GM12878 (cell line): Measurements from ENCODE around the gene CLDN17. TPM values are rescaled to one million over a fixed set of nuclear protein-coding genes. Genes with fewer than 3 reads are reported as not detected.

ENCODE experiments used
- ATAC-seq: fragments of 200-7000 bp; cut with Tn5 transposase; 3 replicates; pipeline ENCODE4 v1.9.1; 2020; ENCODE audit warnings: mild to moderate bottlenecking, moderate library complexity
- BruUV-seq: library from RNA; stranded (reverse); fragments of 400-500 nt; replicated peaks from 2 replicates; lab custom pipeline; 2021; lab: Mats Ljungman, UMichigan
- CTCF ChIA-PET: fragments of 300-600 bp; sonication (Branson Sonifier 250); formaldehyde crosslinking; extraction: SDS; loops from one replicate; lab custom pipeline; 2021; ENCODE audit warnings: inconsistent platforms; lab: Yijun Ruan, JAX
- POLR2A ChIA-PET: fragments of 350-600 bp; formaldehyde crosslinking; extraction: SDS; loops from one replicate; lab custom pipeline; 2021; ENCODE audit warnings: inconsistent platforms; lab: Charles Lee
- RAD21 ChIA-PET: fragments of 300-600 bp; sonication (Branson Sonifier 250); formaldehyde crosslinking; loops from one replicate; lab custom pipeline; 2023; ENCODE audit warnings: antibody characterized with exemption; ENCODE audit not compliant: unreplicated experiment; lab: Charles Lee
- SMC1A ChIA-PET: fragments of 300-600 bp; sonication (Branson Sonifier 250); formaldehyde crosslinking; loops from one replicate; lab custom pipeline; 2023; ENCODE audit not compliant: unreplicated experiment, uncharacterized antibody; lab: Charles Lee
- DNase-seq: peaks from one replicate; pipeline ENCODE4 v3.0.0-alpha.2; 2011; ENCODE audit warnings: low read depth, low spot score
- FAIRE-seq: peaks from 3 replicates; lab custom pipeline; 2011; peaks lifted over from hg19 to GRCh38; lab: Jason Lieb, UNC
- H2AFZ ChIP-seq: 2 replicates; pipeline ENCODE4 v1.6.0; 2011; ENCODE audit warnings: low read depth, low read length, control low read depth; ENCODE audit not compliant: control insufficient read depth
- H3K27ac ChIP-seq: 2 replicates; pipeline ENCODE4 v1.5.1; 2011; ENCODE audit warnings: control low read depth; ENCODE audit not compliant: control insufficient read depth, insufficient read depth
- H3K27me3 ChIP-seq, 2 experiments: replicated peaks in 1 of 2; 2 replicates each; pipeline versions ENCODE4 v1.6.0 to v1.6.1; 2011; ENCODE audit warnings: low read length in 1 of 2; ENCODE audit not compliant: control insufficient read depth in 2 of 2, insufficient read depth in 2 of 2
- H3K36me3 ChIP-seq, 2 experiments: 2 replicates each; pipeline ENCODE4 v1.5.1; 2011; ENCODE audit warnings: low read length in 1 of 2; ENCODE audit not compliant: control insufficient read depth in 2 of 2, insufficient read depth in 2 of 2
- H3K4me1 ChIP-seq: 2 replicates; pipeline ENCODE4 v1.6.1; 2011; ENCODE audit warnings: mild to moderate bottlenecking, low read length, moderate library complexity, mixed read lengths; ENCODE audit not compliant: control insufficient read depth, insufficient read depth
- H3K4me2 ChIP-seq: 2 replicates; pipeline ENCODE4 v1.6.0; 2011; ENCODE audit warnings: control low read depth; ENCODE audit not compliant: control insufficient read depth, insufficient read depth
- H3K4me3 ChIP-seq: fragments of 200-600 bp; sonication (generic); 2 replicates; pipeline ENCODE4 v1.5.1; 2016
- H3K79me2 ChIP-seq: 2 replicates; pipeline ENCODE4 v1.6.0; 2011; ENCODE audit warnings: low read length; ENCODE audit not compliant: control insufficient read depth, insufficient read depth
- H3K9ac ChIP-seq: 2 replicates; pipeline ENCODE4 v1.8.0; 2011; ENCODE audit warnings: low read length, control low read depth, mixed read lengths; ENCODE audit not compliant: control insufficient read depth, insufficient read depth
- H3K9me3 ChIP-seq: replicated peaks from 3 replicates; pipeline ENCODE4 v1.5.1; 2011; ENCODE audit warnings: mild to moderate bottlenecking, low read length; ENCODE audit not compliant: control insufficient read depth, insufficient read depth
- H4K20me1 ChIP-seq: 2 replicates; pipeline ENCODE4 v1.6.0; 2011; ENCODE audit not compliant: control insufficient read depth, insufficient read depth
- CHD2 ChIP-seq: IDR thresholded peaks from 2 replicates; pipeline ENCODE4 v1.6.1; 2011; ENCODE audit warnings: low read depth, low read length, improper control_type of control experiment, borderline replicate concordance
- CREB1 ChIP-seq: IDR thresholded peaks from 2 replicates; pipeline ENCODE4 v1.6.1; 2012; ENCODE audit warnings: low read depth, mild to moderate bottlenecking, inconsistent platforms
- ESRRA ChIP-seq: IDR thresholded peaks from 2 replicates; pipeline ENCODE4 v1.6.1; 2012; ENCODE audit warnings: mild to moderate bottlenecking, low read length, improper control_type of control experiment
- GABPA ChIP-seq: IDR thresholded peaks from 2 replicates; pipeline ENCODE4 v1.6.1; 2014; ENCODE audit warnings: antibody characterized with exemption, low read depth, mild to moderate bottlenecking, inconsistent platforms
- MYC ChIP-seq: IDR thresholded peaks from 2 replicates; pipeline ENCODE4 v1.6.1; 2011; ENCODE audit warnings: mild to moderate bottlenecking, low read length, moderate library complexity, inconsistent platforms; ENCODE audit not compliant: insufficient read depth, insufficient replicate concordance, insufficient read length, severe bottlenecking
- NR2C1 ChIP-seq: fragments of 450-650 bp; IDR thresholded peaks from 2 replicates; pipeline ENCODE4 v1.6.1; 2017; ENCODE audit warnings: antibody characterized with exemption, mild to moderate bottlenecking, moderate library complexity
- SIN3A ChIP-seq: IDR thresholded peaks from 2 replicates; pipeline ENCODE4 v1.6.1; 2012; ENCODE audit warnings: low read depth, low read length, improper control_type of control experiment
- SMAD1 ChIP-seq: fragments of 450-650 bp; IDR thresholded peaks from 2 replicates; pipeline ENCODE4 v1.6.1; 2018; ENCODE audit warnings: mild to moderate bottlenecking, low read depth; ENCODE audit not compliant: partially characterized antibody
- SREBF2 ChIP-seq: IDR thresholded peaks from 2 replicates; pipeline ENCODE4 v1.6.1; 2012; ENCODE audit warnings: mild to moderate bottlenecking, low read length
- SRF ChIP-seq, 2 experiments: IDR thresholded peaks; 2 replicates each; pipeline ENCODE4 v1.6.1; 2011; ENCODE audit warnings: low read depth in 2 of 2, low read length in 2 of 2, mild to moderate bottlenecking in 1 of 2, moderate library complexity in 1 of 2
- SUPT20H ChIP-seq: IDR thresholded peaks from 2 replicates; pipeline ENCODE4 v1.6.1; 2011; ENCODE audit warnings: low read depth, mild to moderate bottlenecking, low read length, moderate library complexity, borderline replicate concordance; ENCODE audit not compliant: control insufficient read depth
- TCF12 ChIP-seq: IDR thresholded peaks from 2 replicates; pipeline ENCODE4 v1.6.1; 2011; ENCODE audit warnings: low read depth, mild to moderate bottlenecking, low read length
- ZNF274 ChIP-seq: IDR thresholded peaks from one replicate; pipeline ENCODE4 v1.8.0; 2011; ENCODE audit not compliant: insufficient read length, insufficient read depth
- WGBS: methylation state at CpG from one replicate; pipeline ENCODE4 v1.1.6; 2016; ENCODE audit warnings: low lambda C conversion rate; ENCODE audit not compliant: insufficient replicate concordance, insufficient coverage; ENCODE audit errors: missing lambda C conversion rate; 5-methylcytosine and 5-hydroxymethylcytosine counted together
- in situ Hi-C: fragments of 300-500 bp; cut with MboI; formaldehyde crosslinking; loops from 9 replicates; pipeline ENCODE4 v1.14.3; 2018; ENCODE audit warnings: mixed read lengths
- intact Hi-C: fragments of 100-400 bp; cut with micrococcal nuclease; formaldehyde crosslinking; loops from one replicate; pipeline ENCODE4 v1.14.2; 2022; ENCODE audit not compliant: unreplicated experiment
- polyA plus RNA-seq, 11 experiments: library from polyadenylated mRNA; depleted of rRNA in 4 of 11; unstranded in 6 of 11; stranded (reverse) in 5 of 11; fragments of >200 nt; fragmentation: Nextera tagmentation in 4 of 11; fragmentation: Illumina TruSeq in 1 of 11; extraction: Ambion mirVana in 4 of 11; extraction: Trizol in 1 of 11; gene quantifications; 1 replicate in 1 of 11; 2 replicates in 10 of 11; pipeline versions ENCODE4 v1.2.1 to v1.2.3, GENCODE V29; 2011 to 2016; ENCODE audit warnings: inconsistent platforms in 2 of 11, missing spikeins in 2 of 11, low read depth in 1 of 11
- total RNA-seq, 4 experiments: library from RNA; depleted of rRNA in 3 of 4; stranded (reverse); fragments of >200 nt in 3 of 4; fragmentation: Illumina TruSeq in 1 of 4; extraction: Trizol in 1 of 4; gene quantifications; 2 replicates each; pipeline versions ENCODE4 v1.2.1 to v1.2.3, GENCODE V29; 2013 to 2021
- TF ChIP-seq, protein P1 (sequence below): fragments of 450-650 bp; IDR thresholded peaks from 2 replicates; pipeline ENCODE4 v1.6.1; 2017; ENCODE audit warnings: low read depth, mild to moderate bottlenecking, moderate library complexity
- TF ChIP-seq, protein P2 (sequence below): fragments of 450-650 bp; IDR thresholded peaks from 2 replicates; pipeline ENCODE4 v1.6.1; 2016; ENCODE audit warnings: mild to moderate bottlenecking
- TF ChIP-seq, protein P3 (sequence below): IDR thresholded peaks from 2 replicates; pipeline ENCODE4 v1.6.1; 2011; ENCODE audit warnings: low read depth, low read length, improper control_type of control experiment, borderline replicate concordance

CLDN17 gene
- total and polyA plus RNA-seq, 10 of the 15 experiments (the other 5 are each of a cell fraction or from before 2014, with no cell fraction given) = not detected

DNA sequence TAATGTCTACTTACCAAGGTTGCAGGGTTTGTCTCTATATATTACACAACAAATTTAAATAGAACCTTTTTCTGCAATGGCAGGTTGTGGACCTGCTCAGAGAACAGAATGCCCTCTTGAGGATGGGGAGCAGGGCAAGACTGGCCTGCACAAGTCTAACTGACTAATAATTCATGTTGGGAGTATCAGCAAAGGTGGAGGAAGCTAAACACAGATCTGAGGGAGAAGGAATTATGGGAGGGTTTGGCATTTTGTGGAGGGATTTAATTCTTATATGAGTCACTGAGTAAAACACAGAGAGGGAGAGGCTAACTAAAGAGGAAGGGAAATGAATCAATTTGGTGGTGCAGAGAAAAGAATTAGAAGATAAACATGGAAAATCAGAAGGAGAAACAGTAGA is 40.0 kb downstream of the CLDN17 start:
- ATAC-seq (no peak), FAIRE-seq (no peak), DNase-seq (no peak)
- ChIA-PET CTCF (no interaction called here), POLR2A (no interaction called here), RAD21 (no interaction called here), SMC1A (no interaction called here)
- Histone ChIP-seq H2AFZ (no peak overlapping the region), H3K4me1 (no peaks in the 10 kb centered on the region), H3K9ac (no peak overlapping the region), H4K20me1 (no peaks in the 10 kb centered on the region), H3K79me2 (no peaks in the 10 kb centered on the region), H3K27me3 (no peaks in the 10 kb centered on the region), H3K4me3 (no peak overlapping the region), H3K9me3 (no peaks in the 10 kb centered on the region), H3K36me3 (no peaks in the 10 kb centered on the region), H3K27ac (no peak overlapping the region), H3K4me2 (no peak overlapping the region)
- intact Hi-C loops (no loop called here), in situ Hi-C loops (no loop called here)
- BruUV-seq = no TSS peak
- TF ChIP-seq, protein P1, sequence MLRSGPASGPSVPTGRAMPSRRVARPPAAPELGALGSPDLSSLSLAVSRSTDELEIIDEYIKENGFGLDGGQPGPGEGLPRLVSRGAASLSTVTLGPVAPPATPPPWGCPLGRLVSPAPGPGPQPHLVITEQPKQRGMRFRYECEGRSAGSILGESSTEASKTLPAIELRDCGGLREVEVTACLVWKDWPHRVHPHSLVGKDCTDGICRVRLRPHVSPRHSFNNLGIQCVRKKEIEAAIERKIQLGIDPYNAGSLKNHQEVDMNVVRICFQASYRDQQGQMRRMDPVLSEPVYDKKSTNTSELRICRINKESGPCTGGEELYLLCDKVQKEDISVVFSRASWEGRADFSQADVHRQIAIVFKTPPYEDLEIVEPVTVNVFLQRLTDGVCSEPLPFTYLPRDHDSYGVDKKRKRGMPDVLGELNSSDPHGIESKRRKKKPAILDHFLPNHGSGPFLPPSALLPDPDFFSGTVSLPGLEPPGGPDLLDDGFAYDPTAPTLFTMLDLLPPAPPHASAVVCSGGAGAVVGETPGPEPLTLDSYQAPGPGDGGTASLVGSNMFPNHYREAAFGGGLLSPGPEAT = no peak
- no peak for TF ChIP-seq SIN3A
- no peak for TF ChIP-seq ZNF274
- TF ChIP-seq MYC = no peak
- no peak for TF ChIP-seq TCF12

DNA sequence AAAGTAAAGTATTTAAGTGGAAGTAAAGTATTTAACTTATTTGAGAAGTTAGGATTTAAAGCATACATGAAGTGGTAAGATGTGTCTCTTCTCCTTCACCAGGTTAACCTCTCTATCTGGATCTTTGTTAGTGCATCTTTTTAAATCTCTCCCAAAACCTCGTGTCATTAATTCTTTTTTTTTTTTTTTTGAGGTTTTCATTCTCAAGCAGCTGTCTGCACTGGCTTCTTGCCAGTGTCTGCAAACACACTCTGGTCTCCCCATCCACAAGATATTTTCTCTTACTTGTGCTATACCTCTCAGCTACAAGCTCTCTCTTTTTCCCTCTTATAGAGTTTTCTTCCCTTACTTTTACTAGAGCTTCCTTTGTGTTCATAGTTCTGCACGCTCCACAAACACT is 49.0 kb downstream of the CLDN17 start:
- Histone ChIP-seq H3K4me1 (no peaks in the 10 kb centered on the region), H3K9me3 (no peaks in the 10 kb centered on the region), H3K27me3 (no peaks in the 10 kb centered on the region), H3K79me2 (no peaks in the 10 kb centered on the region), H4K20me1 (no peaks in the 10 kb centered on the region), H3K36me3 (no peaks in the 10 kb centered on the region), H3K9ac (no peak overlapping the region), H3K4me2 (no peak overlapping the region), H3K4me3 (no peak overlapping the region), H3K27ac (no peak overlapping the region), H2AFZ (no peak overlapping the region)
- RAD21 ChIA-PET = no interaction called here
- CTCF ChIA-PET = no interaction called here
- intact Hi-C loops (no loop called here), in situ Hi-C loops (no loop called here)
- POLR2A ChIA-PET = no interaction called here
- no peak for FAIRE-seq
- no peak for ATAC-seq
- DNase-seq = no peak
- SMC1A ChIA-PET = no interaction called here
- no TSS peak for BruUV-seq
- 15% methylated on average over 2 of the region's 2 CpGs for WGBS
- TF ChIP-seq SRF (IDR thresholded peaks at IDR 0.05; ENCODE audit: low read depth in 2 of 2, low read length in 2 of 2) (no peak), SREBF2 (no peak), NR2C1 (no peak), SMAD1 (no peak), GABPA (no peak), CREB1 (no peak), ESRRA (no peak), MYC (no peak), CHD2 (no peak), SUPT20H (no peak)
- TF ChIP-seq, protein P2, sequence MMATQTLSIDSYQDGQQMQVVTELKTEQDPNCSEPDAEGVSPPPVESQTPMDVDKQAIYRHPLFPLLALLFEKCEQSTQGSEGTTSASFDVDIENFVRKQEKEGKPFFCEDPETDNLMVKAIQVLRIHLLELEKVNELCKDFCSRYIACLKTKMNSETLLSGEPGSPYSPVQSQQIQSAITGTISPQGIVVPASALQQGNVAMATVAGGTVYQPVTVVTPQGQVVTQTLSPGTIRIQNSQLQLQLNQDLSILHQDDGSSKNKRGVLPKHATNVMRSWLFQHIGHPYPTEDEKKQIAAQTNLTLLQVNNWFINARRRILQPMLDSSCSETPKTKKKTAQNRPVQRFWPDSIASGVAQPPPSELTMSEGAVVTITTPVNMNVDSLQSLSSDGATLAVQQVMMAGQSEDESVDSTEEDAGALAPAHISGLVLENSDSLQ = no peak
- TF ChIP-seq, protein P3, sequence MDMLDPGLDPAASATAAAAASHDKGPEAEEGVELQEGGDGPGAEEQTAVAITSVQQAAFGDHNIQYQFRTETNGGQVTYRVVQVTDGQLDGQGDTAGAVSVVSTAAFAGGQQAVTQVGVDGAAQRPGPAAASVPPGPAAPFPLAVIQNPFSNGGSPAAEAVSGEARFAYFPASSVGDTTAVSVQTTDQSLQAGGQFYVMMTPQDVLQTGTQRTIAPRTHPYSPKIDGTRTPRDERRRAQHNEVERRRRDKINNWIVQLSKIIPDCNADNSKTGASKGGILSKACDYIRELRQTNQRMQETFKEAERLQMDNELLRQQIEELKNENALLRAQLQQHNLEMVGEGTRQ = no peak
